ENCODE results near the gene SHISA6.

SHISA6 gene

GRCh38 chr17:11404431-11405276 lies 163.6 kb downstream of the SHISA6 start:
- Histone ChIP-seq H3K27ac (ENCODE audit: low read depth in 2 of 2, low read length in 2 of 2) (no peak overlapping the region), H3K27me3 (ENCODE audit: control insufficient read depth in 2 of 2, insufficient read depth in 2 of 2, low read length in 2 of 2) (no peaks in the 10 kb centered on the region), H3K4me1 (ENCODE audit: control insufficient read depth in 2 of 2, insufficient read depth in 2 of 2, low read length in 2 of 2) (no peaks in the 10 kb centered on the region), H3K9ac (ENCODE audit: low read depth in 1 of 2, low read length in 2 of 2) (no peak overlapping the region), H3K9me3 (ENCODE audit: control insufficient read depth in 2 of 2, low read length in 2 of 2) (peaks cover 0 to 7% of the 10 kb centered on the region in 2 donors), H3K36me3 (ENCODE audit: control insufficient read depth in 2 of 2, insufficient read depth in 2 of 2, low read length in 2 of 2) (no peaks in the 10 kb centered on the region), H3K4me3 (ENCODE audit: low read length in 2 of 2) (no peak overlapping the region)

GRCh38 chr17:11406716-11407115 lies 165.7 kb downstream of the SHISA6 start:
- Histone ChIP-seq H3K9ac (ENCODE audit: low read depth in 1 of 2, low read length in 2 of 2) (no peak overlapping the region), H3K4me3 (ENCODE audit: low read length in 2 of 2) (no peak overlapping the region), H3K36me3 (ENCODE audit: control insufficient read depth in 2 of 2, insufficient read depth in 2 of 2, low read length in 2 of 2) (no peaks in the 10 kb centered on the region), H3K27me3 (ENCODE audit: control insufficient read depth in 2 of 2, insufficient read depth in 2 of 2, low read length in 2 of 2) (no peaks in the 10 kb centered on the region), H3K27ac (ENCODE audit: low read depth in 2 of 2, low read length in 2 of 2) (no peak overlapping the region), H3K4me1 (ENCODE audit: control insufficient read depth in 2 of 2, insufficient read depth in 2 of 2, low read length in 2 of 2) (no peaks in the 10 kb centered on the region), H3K9me3 (ENCODE audit: control insufficient read depth in 2 of 2, low read length in 2 of 2) (peaks cover 0 to 7% of the 10 kb centered on the region in 2 donors)

GRCh38 chr17:11412654-11413053 lies 171.6 kb downstream of the SHISA6 start:
- Histone ChIP-seq H3K27ac (ENCODE audit: low read depth in 2 of 2, low read length in 2 of 2) (no peak overlapping the region), H3K4me1 (ENCODE audit: control insufficient read depth in 2 of 2, insufficient read depth in 2 of 2, low read length in 2 of 2) (peaks cover 2 to 4% of the 10 kb centered on the region in 2 donors), H3K9ac (ENCODE audit: low read depth in 1 of 2, low read length in 2 of 2) (no peak overlapping the region), H3K9me3 (ENCODE audit: control insufficient read depth in 2 of 2, low read length in 2 of 2) (no peaks in the 10 kb centered on the region), H3K4me3 (ENCODE audit: low read length in 2 of 2) (no peak overlapping the region), H3K36me3 (ENCODE audit: control insufficient read depth in 2 of 2, insufficient read depth in 2 of 2, low read length in 2 of 2) (no peaks in the 10 kb centered on the region), H3K27me3 (ENCODE audit: control insufficient read depth in 2 of 2, insufficient read depth in 2 of 2, low read length in 2 of 2) (no peaks in the 10 kb centered on the region)

GRCh38 chr17:11418342-11418741 lies 177.3 kb downstream of the SHISA6 start:
- Histone ChIP-seq H3K27me3 (ENCODE audit: control insufficient read depth in 2 of 2, insufficient read depth in 2 of 2, low read length in 2 of 2) (no peaks in the 10 kb centered on the region), H3K9ac (ENCODE audit: low read depth in 1 of 2, low read length in 2 of 2) (no peak overlapping the region), H3K9me3 (ENCODE audit: control insufficient read depth in 2 of 2, low read length in 2 of 2) (no peaks in the 10 kb centered on the region), H3K4me1 (ENCODE audit: control insufficient read depth in 2 of 2, insufficient read depth in 2 of 2, low read length in 2 of 2) (no peaks in the 10 kb centered on the region), H3K36me3 (ENCODE audit: control insufficient read depth in 2 of 2, insufficient read depth in 2 of 2, low read length in 2 of 2) (no peaks in the 10 kb centered on the region), H3K27ac (ENCODE audit: low read depth in 2 of 2, low read length in 2 of 2) (no peak overlapping the region), H3K4me3 (ENCODE audit: low read length in 2 of 2) (no peak overlapping the region)

GRCh38 chr17:11430751-11431150 lies 189.7 kb downstream of the SHISA6 start:
- H3K9ac ChIP-seq (ENCODE audit: low read depth in 1 of 2, low read length in 2 of 2) = no peak overlapping the region
- no peak overlapping the region for H3K4me3 ChIP-seq (ENCODE audit: low read length in 2 of 2)
- no peaks in the 10 kb centered on the region for H3K36me3 ChIP-seq (ENCODE audit: control insufficient read depth in 2 of 2, insufficient read depth in 2 of 2, low read length in 2 of 2)
- no peaks in the 10 kb centered on the region for H3K9me3 ChIP-seq (ENCODE audit: control insufficient read depth in 2 of 2, low read length in 2 of 2)
- H3K4me1 ChIP-seq (ENCODE audit: control insufficient read depth in 2 of 2, insufficient read depth in 2 of 2, low read length in 2 of 2) = no peaks in the 10 kb centered on the region
- no peak overlapping the region for H3K27ac ChIP-seq (ENCODE audit: low read depth in 2 of 2, low read length in 2 of 2)
- no peaks in the 10 kb centered on the region for H3K27me3 ChIP-seq (ENCODE audit: control insufficient read depth in 2 of 2, insufficient read depth in 2 of 2, low read length in 2 of 2)

GRCh38 chr17:11438673-11439072 lies 197.7 kb downstream of the SHISA6 start:
- Histone ChIP-seq H3K36me3 (ENCODE audit: control insufficient read depth in 2 of 2, insufficient read depth in 2 of 2, low read length in 2 of 2) (no peaks in the 10 kb centered on the region), H3K27me3 (ENCODE audit: control insufficient read depth in 2 of 2, insufficient read depth in 2 of 2, low read length in 2 of 2) (no peaks in the 10 kb centered on the region), H3K9me3 (ENCODE audit: control insufficient read depth in 2 of 2, low read length in 2 of 2) (no peaks in the 10 kb centered on the region)

GRCh38 chr17:11441004-11441403 lies 200.0 kb downstream of the SHISA6 start:
- Histone ChIP-seq H3K36me3 (ENCODE audit: control insufficient read depth in 2 of 2, insufficient read depth in 2 of 2, low read length in 2 of 2) (no peaks in the 10 kb centered on the region), H3K9me3 (ENCODE audit: control insufficient read depth in 2 of 2, low read length in 2 of 2) (no peaks in the 10 kb centered on the region), H3K9ac (ENCODE audit: low read depth in 1 of 2, low read length in 2 of 2) (no peak overlapping the region), H3K4me1 (ENCODE audit: control insufficient read depth in 2 of 2, insufficient read depth in 2 of 2, low read length in 2 of 2) (no peaks in the 10 kb centered on the region), H3K27ac (ENCODE audit: low read depth in 2 of 2, low read length in 2 of 2) (no peak overlapping the region), H3K4me3 (ENCODE audit: low read length in 2 of 2) (no peak overlapping the region), H3K27me3 (ENCODE audit: control insufficient read depth in 2 of 2, insufficient read depth in 2 of 2, low read length in 2 of 2) (no peaks in the 10 kb centered on the region)

More at GRCh38 chr17:11438673-11439072, 197.7 kb downstream of the SHISA6 start:
- Histone ChIP-seq H3K4me1 (ENCODE audit: control insufficient read depth in 2 of 2, insufficient read depth in 2 of 2, low read length in 2 of 2) (no peaks in the 10 kb centered on the region), H3K4me3 (ENCODE audit: low read length in 2 of 2) (no peak overlapping the region), H3K9ac (ENCODE audit: low read depth in 1 of 2, low read length in 2 of 2) (no peak overlapping the region), H3K27ac (ENCODE audit: low read depth in 2 of 2, low read length in 2 of 2) (no peak overlapping the region)

- H3K27me3 ChIP-seq (ENCODE audit: control insufficient read depth in 2 of 2, insufficient read depth in 2 of 2, low read length in 2 of 2) = no peaks in the 10 kb centered on the region
- H3K9me3 ChIP-seq (ENCODE audit: control insufficient read depth in 2 of 2, low read length in 2 of 2) = no peaks in the 10 kb centered on the region
- no peak overlapping the region for H3K4me3 ChIP-seq (ENCODE audit: low read length in 2 of 2)
- H3K27ac ChIP-seq (ENCODE audit: low read depth in 2 of 2, low read length in 2 of 2) = no peak overlapping the region
- H3K36me3 ChIP-seq (ENCODE audit: control insufficient read depth in 2 of 2, insufficient read depth in 2 of 2, low read length in 2 of 2) = no peaks in the 10 kb centered on the region
- no peaks in the 10 kb centered on the region for H3K4me1 ChIP-seq (ENCODE audit: control insufficient read depth in 2 of 2, insufficient read depth in 2 of 2, low read length in 2 of 2)
- H3K9ac ChIP-seq (ENCODE audit: low read depth in 1 of 2, low read length in 2 of 2) = no peak overlapping the region
These were observed 205.3 kb downstream of the SHISA6 start for GRCh38 chr17:11446316-11446715.

GRCh38 chr17:11454096-11454495 lies 213.1 kb downstream of the SHISA6 start:
- no peaks in the 10 kb centered on the region for H3K9me3 ChIP-seq (ENCODE audit: control insufficient read depth in 2 of 2, low read length in 2 of 2)
- H3K9ac ChIP-seq (ENCODE audit: low read depth in 1 of 2, low read length in 2 of 2) = no peak overlapping the region
- H3K27ac ChIP-seq (ENCODE audit: low read depth in 2 of 2, low read length in 2 of 2) = no peak overlapping the region
- no peaks in the 10 kb centered on the region for H3K4me1 ChIP-seq (ENCODE audit: control insufficient read depth in 2 of 2, insufficient read depth in 2 of 2, low read length in 2 of 2)
- H3K27me3 ChIP-seq (ENCODE audit: control insufficient read depth in 2 of 2, insufficient read depth in 2 of 2, low read length in 2 of 2) = no peaks in the 10 kb centered on the region
- H3K36me3 ChIP-seq (ENCODE audit: control insufficient read depth in 2 of 2, insufficient read depth in 2 of 2, low read length in 2 of 2) = no peaks in the 10 kb centered on the region
- no peak overlapping the region for H3K4me3 ChIP-seq (ENCODE audit: low read length in 2 of 2)

GRCh38 chr17:11458279-11458678 lies 217.3 kb downstream of the SHISA6 start:
- H3K36me3 ChIP-seq (ENCODE audit: control insufficient read depth in 2 of 2, insufficient read depth in 2 of 2, low read length in 2 of 2) = no peaks in the 10 kb centered on the region
- no peaks in the 10 kb centered on the region for H3K9me3 ChIP-seq (ENCODE audit: control insufficient read depth in 2 of 2, low read length in 2 of 2)
- no peak overlapping the region for H3K9ac ChIP-seq (ENCODE audit: low read depth in 1 of 2, low read length in 2 of 2)
- H3K27me3 ChIP-seq (ENCODE audit: control insufficient read depth in 2 of 2, insufficient read depth in 2 of 2, low read length in 2 of 2) = no peaks in the 10 kb centered on the region
- no peak overlapping the region for H3K27ac ChIP-seq (ENCODE audit: low read depth in 2 of 2, low read length in 2 of 2)
- H3K4me1 ChIP-seq (ENCODE audit: control insufficient read depth in 2 of 2, insufficient read depth in 2 of 2, low read length in 2 of 2) = no peaks in the 10 kb centered on the region
- H3K4me3 ChIP-seq (ENCODE audit: low read length in 2 of 2) = no peak overlapping the region

All from mucosa of rectum (tissue), 2 donors.